KG1 (cell line): Measurements from ENCODE around the gene KIAA0319L.

Source experiments
- DNase-seq: peaks from one replicate; lab custom pipeline; 2025; lab: John Stamatoyannopoulos, UW

Gene KIAA0319L

DNA sequence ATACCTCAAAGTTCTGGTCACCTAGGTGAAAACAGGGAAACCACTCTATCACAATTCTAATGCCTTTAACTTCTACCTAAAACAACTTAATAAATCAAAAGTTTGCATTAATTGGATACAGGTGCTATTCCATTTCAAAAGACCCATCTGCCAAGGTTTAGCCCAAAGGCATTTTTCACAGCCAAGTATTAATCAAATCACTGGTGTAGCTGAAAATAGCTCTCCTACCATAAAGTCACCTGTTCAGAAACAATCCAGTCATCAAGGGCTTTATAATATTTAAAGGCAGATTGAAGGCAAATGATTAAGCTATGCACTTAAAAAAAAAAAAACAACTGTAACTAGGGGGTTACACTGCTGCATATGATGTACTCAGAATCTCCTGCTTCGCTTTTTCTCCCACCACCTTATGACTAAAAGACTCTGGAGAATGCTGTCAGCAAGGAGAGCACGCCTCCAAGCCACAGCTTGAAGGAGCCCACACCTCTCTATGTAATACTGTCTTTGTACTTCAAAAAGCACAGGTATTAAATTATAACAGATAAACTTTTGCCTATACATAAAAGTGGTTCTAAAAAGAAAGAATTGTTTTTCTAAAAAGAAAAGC, 20.5 kb downstream of the KIAA0319L start:
- DNase-seq: no peak

DNA sequence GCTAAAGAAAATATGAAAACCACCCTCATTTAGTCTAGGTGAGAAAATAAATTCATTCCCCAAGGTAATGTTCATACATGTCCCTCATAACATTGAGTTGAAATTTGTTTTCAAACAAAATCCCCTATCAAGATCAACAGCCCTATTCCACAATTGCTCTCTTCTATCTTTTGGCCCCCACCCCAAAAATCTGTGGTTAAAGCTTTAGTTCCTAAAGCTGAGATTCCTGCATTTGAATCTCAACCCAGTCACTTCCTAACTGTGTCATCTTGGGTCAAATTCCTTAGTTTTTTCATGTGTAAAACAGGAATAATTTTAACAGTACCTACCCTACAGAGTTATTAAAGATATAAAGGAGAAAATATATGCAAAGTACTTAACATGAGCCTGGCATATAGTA, 22.0 kb downstream of the KIAA0319L start:
- DNase-seq: no peak

DNA sequence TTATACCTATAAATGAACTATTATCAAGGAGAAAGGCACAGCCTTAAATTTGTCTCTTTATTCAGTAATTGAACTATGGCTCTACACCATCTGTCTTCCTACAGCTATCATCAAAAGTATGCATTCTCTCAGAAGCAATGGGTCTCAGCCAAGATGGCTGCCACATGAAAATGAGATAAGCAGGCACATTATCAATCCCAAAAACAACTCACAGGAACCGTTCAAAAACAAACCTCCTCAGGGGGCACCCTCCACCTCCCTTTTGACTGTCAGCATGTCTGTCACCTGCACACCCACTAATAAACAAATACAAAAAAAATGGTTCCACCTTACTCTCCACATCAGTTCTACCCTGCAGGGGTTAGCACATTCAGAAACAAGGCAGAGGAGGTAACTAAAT, 23.6 kb downstream of the KIAA0319L start:
- no peak for DNase-seq

- no peak for DNase-seq
Observed at GRCh38 chr1:35532497-35533223, 24.5 kb downstream of the KIAA0319L start.

DNA sequence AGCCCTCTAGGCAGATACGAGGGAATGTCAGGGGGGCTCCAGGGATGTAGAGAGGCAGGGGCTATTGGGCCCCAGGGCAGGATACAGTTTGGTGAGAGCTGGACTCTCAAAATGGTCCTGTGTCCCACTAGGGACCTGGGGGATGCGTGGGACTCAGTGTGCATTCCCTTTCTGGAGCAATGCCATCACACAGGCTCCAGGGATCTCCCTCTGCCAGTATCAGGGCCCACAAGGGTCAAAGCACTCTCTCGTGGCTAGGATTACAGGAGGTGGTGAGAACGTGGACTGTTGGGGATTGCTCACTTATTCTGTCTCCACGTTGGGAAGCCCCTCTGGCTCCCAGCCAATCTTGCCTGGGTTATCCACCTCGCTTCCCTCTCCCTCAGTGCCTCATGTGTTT, 25.8 kb downstream of the KIAA0319L start:
- DNase-seq: no peak

DNA sequence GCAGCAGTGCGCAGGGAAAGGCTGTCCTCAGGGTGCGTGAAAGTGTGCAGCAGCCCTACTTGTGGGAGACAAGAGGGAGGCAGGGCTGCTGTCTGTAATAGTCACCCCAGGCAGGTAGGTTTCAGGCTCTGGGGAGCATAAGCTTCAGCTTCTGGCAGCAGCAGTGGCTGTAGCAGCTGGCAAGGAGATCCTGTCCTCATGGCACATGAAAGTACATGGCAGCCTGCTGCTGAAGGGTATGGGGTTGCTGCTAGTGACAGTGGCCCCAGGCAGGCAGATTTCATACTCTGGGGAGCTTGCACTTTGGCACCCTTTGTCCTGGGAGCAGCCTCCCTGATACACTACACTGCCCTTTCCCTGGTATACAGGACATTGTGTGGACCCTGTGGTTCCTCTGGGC, 26.3 kb downstream of the KIAA0319L start:
- DNase-seq: no peak

- DNase-seq: no peak
Observed at GRCh38 chr1:35530168-35530567, 27.0 kb downstream of the KIAA0319L start.

- DNase-seq: no peak
Observed at GRCh38 chr1:35524106-35524505, 33.1 kb downstream of the KIAA0319L start.

DNA sequence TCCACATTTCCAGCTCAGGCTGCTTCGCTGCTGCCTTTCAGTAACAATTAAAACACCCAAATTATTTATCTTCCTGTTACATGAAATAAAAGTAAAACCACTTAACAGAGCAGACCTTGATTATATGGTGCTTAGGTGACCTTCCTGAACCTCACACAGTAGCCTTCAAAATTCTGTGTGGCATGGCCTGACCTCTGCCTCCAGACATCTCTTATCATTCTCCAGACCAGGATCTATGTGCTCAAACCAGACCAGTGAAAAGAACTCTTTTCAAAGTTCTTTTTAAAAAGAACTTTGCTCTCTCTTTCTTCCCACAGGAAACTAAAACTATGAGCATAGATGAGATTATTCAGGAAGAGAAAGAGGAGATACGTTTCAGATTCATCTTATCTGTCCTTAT, 37.8 kb downstream of the KIAA0319L start:
- DNase-seq: no peak

DNA sequence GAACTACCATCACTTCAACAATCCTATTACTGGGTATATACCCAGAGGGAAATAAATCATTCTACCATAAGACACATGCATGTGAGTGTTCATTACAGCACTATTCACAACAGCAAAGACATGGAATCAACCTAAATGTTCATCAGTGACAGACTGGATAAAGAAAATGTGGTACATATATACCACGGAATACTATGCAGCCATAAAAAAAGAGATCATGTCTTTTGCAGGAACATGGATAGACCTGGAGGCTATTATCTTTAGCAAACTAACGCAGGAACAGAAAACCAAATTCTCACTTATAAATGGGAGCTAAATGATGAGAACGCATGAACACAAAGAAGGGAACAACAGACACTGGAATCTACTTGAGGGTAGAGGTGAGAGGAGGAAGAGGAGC, 39.0 kb downstream of the KIAA0319L start:
- DNase-seq: no peak

DNA sequence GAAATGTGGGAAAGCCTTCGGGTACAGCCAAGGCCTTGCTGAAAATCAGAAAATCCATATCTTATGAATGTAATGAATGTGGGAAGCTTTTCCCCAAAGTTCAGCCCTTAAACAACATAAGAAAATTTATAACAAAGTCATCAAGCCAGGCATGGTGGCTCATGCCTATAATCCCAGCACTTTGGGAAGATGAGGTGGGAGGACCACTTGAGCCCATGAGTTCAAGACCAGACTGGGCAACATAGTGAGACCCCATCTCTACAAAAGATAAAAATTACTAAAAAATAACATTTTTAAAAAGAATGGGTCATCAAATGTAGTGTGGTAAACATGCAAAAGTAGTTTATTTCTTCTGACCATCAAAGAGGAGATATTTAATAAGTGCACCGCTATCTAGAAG, 45.9 kb downstream of the KIAA0319L start:
- no peak for DNase-seq

GRCh38 chr1:35509558-35509957, 47.6 kb downstream of the KIAA0319L start:
- DNase-seq: no peak

DNA sequence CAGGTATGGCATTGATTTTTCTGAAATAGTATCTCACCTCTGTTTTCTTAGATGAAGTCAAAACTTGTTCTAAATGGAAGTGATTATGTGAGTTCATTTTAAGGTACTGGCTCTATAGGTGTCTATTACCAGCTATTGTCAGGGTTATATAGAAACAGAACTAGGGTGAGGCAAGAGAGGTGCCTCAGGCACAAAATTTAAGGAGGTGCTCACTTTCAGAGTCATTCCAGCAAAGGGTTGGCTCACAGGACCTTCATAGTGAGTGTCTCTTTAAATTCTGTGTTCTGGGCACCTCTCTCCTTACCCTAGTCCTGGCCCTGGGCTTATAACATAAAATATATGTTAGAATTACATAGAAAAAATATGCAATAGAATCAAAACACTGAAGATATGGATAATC, 49.3 kb downstream of the KIAA0319L start:
- no peak for DNase-seq

DNA sequence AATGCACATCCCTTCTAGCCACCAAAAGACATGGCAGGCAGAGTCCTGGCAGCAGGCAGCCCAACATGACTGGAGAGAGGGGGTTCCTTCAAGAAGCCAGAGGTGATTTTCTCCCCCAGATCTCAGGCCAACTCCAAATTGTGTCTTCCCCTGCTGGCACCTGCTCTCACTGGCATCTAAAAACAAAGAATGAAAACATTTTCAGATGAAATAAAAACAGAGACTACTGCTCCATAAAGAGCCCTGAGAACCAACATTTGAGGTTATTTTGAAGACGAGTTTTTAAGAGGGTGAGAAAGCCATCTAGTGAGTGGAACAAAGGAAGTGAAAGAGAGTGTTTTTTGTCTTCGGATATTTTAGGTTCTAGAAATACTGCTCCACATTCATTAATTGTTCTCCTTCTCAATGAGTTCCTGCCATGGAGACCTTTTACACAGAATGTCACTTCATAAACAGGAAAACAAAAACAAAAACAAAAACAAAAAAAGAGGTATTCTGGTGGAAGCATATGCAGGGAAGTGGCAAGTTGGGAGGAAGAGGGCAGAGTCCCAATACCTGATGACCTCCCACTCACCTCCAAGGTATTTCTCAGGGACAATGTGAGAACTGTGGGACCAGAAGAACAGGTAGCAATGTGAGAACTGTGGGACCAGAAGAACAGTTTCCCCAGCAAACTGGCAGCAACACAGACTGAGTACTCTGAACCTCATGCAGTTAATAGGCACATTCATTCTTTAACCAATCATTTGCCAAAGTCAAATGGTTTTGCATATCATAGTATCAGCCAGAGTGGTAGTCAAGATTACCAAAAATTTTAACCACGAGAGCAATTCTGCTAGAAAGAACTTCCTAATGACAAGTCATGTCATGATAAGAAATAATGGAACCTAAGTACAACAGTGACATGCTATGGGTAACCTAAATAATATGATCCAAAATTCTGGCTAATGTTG, 50.0 kb downstream of the KIAA0319L start:
- DNase-seq: no peak

- DNase-seq: no peak
Observed at GRCh38 chr1:35505911-35506798, 51.0 kb downstream of the KIAA0319L start.

GRCh38 chr1:35502242-35502641, 55.0 kb downstream of the KIAA0319L start:
- no peak for DNase-seq

GRCh38 chr1:35500439-35500838, 56.8 kb downstream of the KIAA0319L start:
- no peak for DNase-seq

GRCh38 chr1:35499652-35500176, 57.5 kb downstream of the KIAA0319L start:
- no peak for DNase-seq

DNA sequence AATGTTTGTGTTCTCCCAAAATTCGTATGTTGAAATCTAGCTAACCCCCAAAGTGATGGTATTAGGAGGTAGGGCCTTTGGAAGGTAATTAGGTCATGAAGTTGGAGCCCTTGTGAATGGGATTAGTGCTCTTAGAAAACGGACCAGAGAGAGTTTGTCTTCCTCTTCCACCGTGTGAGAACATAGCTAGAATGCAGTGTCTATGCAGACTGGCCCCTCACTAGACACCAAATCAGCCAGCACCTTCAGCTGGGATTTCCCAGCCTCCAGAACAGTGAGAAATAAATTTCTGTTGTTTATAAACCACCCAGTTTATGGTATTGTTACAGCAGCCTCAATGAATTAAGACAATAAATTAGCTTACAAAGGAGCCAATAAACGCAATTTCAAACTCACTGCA, 58.0 kb downstream of the KIAA0319L start:
- no peak for DNase-seq

- DNase-seq: no peak
Observed at GRCh38 chr1:35497571-35497970, 59.6 kb downstream of the KIAA0319L start.

DNA sequence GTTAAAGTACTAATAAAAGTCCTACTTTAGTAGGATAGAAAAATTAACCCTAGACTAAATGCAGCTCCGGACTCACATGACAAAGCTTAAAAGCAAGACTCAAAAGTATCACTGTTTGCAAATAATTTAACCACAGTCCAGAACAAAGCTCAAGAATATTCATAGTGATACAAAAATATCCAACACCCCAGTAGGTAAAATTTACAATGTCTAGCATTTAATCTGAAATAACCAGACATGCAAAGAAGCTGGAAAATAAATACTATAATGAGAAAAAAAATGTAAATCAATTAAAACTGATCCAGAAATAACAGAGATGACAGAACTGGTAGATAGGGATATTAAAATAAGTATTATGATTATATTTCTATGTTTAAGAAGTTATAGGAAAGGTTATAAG, 67.0 kb downstream of the KIAA0319L start:
- DNase-seq: no peak

DNA sequence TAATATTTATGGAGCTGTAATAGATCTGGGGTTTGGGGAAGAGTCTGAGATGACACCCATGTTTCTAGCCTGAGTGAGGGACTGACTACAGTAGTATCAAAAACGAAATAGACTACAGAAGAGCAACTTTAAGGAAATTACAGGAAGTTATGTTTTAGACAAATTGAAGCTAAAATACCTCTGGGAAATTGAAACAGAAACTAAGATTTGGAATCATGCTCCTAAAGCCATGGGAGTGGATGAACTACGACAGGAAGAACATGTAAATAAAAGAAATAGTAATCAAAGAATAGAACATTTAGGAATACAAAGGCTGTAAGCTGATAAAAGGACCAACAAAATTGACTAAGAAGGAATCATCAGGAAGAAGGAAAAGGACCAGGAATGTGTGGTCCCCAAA, 68.9 kb downstream of the KIAA0319L start:
- no peak for DNase-seq
